DND-41 (cell line): ENCODE data around the gene DTWD1.

Experiments used
- CTCF ChIP-seq: IDR thresholded peaks from 2 replicates; pipeline ENCODE4 v1.5.1; 2012; ENCODE audit warnings: borderline replicate concordance, low read length, moderate library complexity, mild to moderate bottlenecking; ENCODE audit not compliant: poor library complexity, severe bottlenecking; ENCODE audit errors: extremely low read depth
- EZH2 ChIP-seq: IDR thresholded peaks from 3 replicates; pipeline ENCODE4 v1.6.1; 2012; ENCODE audit warnings: borderline replicate concordance, low read depth, mild to moderate bottlenecking, moderate library complexity, low read length, inconsistent platforms; ENCODE audit not compliant: severe bottlenecking

- TF ChIP-seq CTCF (no peak), EZH2 (no peak)
Measured at GRCh38 chr15:49650676-49651075, 29.8 kb downstream of the DTWD1 start.
